ENCODE data around the gene PRICKLE1.

PRICKLE1 gene

DNA sequence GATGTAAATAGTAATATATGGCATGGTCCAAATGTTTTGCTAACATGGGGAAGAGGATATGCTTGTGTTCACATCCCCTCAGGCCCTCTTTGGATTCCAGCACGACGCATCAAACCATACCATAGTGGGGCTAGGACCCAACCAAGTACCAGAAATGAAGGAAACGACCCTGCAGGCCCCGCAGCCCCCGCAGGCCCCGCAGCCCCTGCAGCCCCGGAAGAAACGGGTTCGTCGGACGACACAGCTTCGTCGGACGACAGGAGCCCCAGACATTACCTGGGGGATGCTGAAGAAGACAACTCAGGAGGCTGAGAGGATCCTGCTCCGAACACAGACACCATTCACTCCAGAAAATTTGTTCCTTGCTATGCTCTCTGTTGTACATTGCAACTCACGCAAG, 143.7 kb downstream of the PRICKLE1 start:
- DNase-seq, result no peak

- no peak for DNase-seq
These were observed 145.2 kb downstream of the PRICKLE1 start for GRCh38 chr12:42444192-42444943.

- DNase-seq, result no peak
These were observed 146.7 kb downstream of the PRICKLE1 start for GRCh38 chr12:42442888-42443287.

GRCh38 chr12:42442311-42442759, 147.2 kb downstream of the PRICKLE1 start:
- DNase-seq, result no peak

GRCh38 chr12:42440608-42441007, 148.9 kb downstream of the PRICKLE1 start:
- no peak for DNase-seq

GRCh38 chr12:42432517-42433140, 156.9 kb downstream of the PRICKLE1 start:
- DNase-seq, result no peak

DNA sequence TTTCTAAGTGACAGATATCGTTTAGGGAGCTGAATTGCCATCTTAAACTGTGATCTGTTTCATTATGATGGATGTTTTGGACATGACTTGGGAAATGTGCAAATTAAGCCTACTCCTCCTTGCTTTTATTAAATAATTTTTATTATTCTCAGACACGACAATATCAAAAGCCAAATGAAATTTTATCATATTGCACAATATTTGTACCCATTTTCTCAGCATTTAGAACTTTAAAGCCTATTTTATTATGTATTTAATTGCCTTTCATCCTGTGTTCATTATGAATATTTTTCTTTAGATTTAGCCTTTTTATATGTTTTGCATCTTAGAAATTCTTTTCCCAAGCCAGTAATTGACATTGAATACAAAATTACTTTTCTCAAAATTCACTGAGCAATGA, 160.7 kb downstream of the PRICKLE1 start:
- DNase-seq, result no peak

DNA sequence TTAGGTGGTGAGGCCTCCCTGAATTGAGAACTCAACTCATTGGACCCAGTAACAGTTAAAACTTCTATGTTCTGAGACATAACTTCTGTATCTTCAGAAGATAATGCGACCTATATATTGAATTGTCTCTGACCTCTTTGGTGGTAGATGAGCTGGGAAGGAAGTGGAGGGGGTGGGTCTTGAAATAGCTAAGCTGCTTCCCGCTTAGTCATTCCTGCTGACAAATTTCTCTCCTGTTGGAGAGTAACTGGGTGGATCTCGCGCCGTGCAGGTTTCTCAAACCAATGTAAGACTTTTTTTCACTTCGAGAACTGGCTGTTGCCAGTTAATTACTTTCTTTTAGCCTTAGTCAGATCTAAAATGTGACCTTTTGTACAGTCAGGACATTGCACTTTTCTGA, 162.8 kb downstream of the PRICKLE1 start:
- no peak for DNase-seq

DNA sequence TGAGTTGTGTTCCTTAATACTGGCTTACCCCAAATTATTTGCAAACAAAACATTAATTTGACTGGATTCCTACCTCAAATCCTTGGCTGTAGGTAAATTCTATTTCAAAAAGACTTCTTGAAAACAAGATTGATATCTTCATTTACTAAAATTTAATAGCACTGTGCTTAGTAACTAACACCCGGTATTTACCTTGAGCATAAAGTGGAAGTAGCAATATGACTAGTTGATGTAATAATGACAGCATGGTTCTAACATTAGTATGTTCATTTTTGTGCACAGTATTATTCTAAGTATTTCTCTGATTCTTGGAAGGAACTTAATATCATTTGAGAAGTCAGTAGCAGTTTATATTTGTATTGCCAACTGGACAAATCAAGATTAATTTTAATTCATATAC, 166.8 kb downstream of the PRICKLE1 start:
- DNase-seq, result no peak

DNA sequence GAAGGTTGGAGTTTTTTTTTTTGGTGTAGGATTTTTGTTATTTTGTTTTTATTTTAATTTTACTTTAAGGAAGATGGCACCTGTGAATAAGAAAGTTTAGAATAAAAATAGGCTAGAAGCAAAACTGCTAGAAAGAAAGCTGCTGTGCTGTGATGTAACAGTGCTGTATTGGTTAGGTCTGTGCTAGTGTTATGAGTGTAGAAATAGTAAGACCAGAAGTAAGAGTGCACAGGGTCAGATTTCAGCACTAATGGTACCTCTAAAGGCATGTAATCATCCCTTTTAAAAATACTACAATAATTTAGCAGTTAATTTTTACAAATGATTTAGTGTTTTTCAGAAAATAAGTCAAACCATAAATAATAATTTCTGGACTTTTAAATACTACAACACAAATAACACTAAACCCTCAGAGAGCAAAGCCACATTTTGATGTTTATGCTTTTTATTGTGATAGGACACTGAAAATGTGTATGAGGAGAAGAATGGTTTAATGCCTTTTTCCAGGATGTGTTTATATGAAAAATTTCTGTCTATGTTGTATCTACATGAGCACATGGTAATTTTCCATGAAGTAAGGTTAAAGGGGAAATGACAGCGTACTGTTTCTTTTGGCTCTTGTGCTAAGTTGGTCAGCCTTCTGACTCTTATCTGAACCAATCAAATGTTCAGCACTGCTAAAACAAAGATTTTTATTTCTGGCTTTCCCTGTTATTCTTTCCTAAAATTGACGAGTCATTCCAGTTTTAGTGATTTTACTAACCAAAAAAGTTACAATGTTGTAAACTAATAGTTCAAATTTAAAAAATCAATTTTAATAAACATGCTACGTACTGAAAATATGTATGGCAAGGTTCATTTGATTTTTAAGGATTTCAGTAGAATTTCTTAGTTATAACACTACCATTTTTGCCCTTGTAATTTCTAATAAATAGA, 167.4 kb downstream of the PRICKLE1 start:
- no peak for DNase-seq

DNA sequence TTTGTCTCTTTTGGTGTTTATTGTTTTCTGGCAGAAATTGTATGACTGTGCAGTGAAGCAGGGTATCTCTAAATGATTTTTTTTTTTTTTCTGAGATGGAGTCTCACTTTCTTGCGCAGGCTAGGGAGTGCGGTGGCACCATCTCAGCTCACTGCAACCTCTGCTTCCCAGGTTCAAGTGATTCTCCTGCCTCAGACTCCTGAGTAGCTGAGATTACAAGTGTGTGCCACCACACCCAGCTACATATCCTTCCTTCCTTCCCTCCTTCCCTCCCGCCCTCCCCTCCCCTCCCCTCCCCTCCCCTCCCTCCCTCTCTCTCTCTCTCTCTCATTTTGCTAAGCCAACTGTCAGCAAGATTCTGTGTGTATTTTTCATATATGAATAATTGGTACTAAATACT, 169.2 kb downstream of the PRICKLE1 start:
- DNase-seq, result no peak

GRCh38 chr12:42410340-42410739, 179.2 kb downstream of the PRICKLE1 start:
- DNase-seq, result no peak

- DNase-seq, result no peak
These were observed 180.1 kb downstream of the PRICKLE1 start for GRCh38 chr12:42409471-42409870.

DNA sequence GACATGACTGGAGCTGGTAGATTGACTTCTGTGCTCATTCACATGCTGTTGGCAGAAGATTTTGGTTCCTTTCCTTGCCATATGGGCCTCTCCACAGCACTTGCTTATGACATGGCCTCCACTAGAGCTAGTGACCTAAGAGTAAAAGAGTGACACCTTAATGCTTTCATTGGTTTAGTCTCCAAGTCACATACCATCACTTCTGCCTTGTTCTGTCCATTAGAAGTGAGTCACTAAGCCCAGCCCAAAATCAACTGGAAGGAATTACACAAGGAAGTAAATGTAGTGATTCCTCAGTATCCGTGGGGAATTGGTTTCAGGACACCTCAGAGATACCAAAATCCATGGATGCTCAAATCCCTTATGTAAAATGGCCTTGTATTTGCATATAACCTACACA, 182.2 kb downstream of the PRICKLE1 start:
- DNase-seq, result no peak

All from activated gamma-delta T cell treated with Interleukin-2 at 50 U/mL for 16 hours (primary cell).